Measurements from ENCODE around the gene HNRNPH1.
"Not testable (repeated sequence)": the region's sequence is repeated elsewhere in the genome, so short reads cannot be mapped to it uniquely, and the experiment has no call there.

GRCh38 chr5:179658179-179658856 is 34.8 kb upstream of the HNRNPH1 start:
- not testable (repeated sequence) for TF ChIP-seq CTCF, POLR2AphosphoS5 (IDR thresholded peaks at IDR 0.05)
